ENCODE results near the gene RPN2. TPM values are rescaled to one million over a fixed set of nuclear protein-coding genes. Genes with fewer than 3 reads are reported as not detected.
A peak's percentile ranks its signal among the peaks of the same experiment; 100 is the strongest.

RPN2 gene
- total and polyA plus RNA-seq, 4 donors, result 88.9 to 286 (median 189) TPM

DNA sequence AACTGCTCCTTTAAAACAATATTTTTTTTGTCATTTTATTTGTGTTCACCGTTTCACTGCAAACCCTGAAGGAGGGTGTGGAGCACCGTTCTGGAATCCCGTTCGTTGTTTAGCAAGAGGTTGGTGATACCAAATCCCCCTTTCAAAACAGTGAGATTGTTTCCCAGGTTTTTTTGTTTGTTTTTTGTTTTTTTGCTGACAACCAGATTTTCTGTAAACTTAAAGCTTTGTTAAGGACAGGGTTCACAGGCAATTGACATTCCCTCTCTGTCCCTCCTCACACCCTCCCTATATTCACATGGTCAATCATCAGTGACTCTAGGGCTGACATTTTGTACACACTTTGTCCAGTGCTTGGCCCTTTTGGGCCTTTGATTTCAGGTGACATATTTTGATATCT lies 21.2 kb downstream of the RPN2 start:
- 90 to 94% methylated on average over 4 of the region's 4 CpGs for WGBS, 2 donors
- TF ChIP-seq, protein P1, sequence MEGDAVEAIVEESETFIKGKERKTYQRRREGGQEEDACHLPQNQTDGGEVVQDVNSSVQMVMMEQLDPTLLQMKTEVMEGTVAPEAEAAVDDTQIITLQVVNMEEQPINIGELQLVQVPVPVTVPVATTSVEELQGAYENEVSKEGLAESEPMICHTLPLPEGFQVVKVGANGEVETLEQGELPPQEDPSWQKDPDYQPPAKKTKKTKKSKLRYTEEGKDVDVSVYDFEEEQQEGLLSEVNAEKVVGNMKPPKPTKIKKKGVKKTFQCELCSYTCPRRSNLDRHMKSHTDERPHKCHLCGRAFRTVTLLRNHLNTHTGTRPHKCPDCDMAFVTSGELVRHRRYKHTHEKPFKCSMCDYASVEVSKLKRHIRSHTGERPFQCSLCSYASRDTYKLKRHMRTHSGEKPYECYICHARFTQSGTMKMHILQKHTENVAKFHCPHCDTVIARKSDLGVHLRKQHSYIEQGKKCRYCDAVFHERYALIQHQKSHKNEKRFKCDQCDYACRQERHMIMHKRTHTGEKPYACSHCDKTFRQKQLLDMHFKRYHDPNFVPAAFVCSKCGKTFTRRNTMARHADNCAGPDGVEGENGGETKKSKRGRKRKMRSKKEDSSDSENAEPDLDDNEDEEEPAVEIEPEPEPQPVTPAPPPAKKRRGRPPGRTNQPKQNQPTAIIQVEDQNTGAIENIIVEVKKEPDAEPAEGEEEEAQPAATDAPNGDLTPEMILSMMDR (IDR thresholded peaks at IDR 0.05; ENCODE audit: control extremely low read depth, extremely low read depth), result no peak

DNA sequence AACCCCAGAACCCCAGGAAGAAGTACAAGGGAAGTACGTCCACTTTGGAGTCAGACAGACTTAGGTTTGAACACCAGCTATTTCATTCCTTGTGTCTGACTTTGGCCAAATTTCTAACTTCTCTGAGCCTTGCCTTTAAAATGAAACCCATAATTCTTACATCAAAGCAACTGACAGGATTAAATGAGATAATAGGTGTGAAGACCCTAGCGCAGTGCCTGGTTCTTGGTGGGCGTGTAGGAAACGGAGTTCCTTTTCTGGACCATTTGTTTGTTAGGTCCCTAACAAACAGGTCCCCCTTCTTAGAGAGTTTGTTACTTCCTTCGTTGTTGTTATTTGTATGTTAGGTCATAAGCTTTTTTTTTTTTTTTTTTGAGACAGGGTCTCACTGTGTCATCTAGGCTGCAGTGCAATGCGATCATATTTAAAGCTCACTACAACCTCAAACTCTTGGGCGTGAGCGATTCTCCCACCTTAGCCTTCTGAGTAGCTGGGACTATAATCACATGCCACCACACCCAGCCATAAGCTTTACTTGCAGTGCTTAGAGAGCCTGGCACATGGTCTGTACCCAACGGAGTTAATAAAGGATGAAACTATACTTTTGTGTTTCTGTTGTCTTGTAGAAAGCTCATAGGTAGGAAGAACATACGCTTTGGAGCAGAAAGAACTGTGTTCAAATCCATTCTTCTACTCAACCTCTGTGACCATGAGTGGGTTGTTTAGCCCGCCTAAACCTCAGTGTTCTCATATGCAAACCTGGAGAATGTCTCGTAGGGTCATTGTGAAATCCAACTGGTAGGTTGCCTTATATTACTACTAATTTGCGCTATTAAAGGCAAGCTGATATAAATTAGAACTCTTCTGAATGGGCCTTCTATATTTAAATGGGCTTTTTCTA lies 22.0 kb downstream of the RPN2 start:
- DNase-seq (no peak), ATAC-seq (ENCODE audit: insufficient read depth, low FRiP score) (no peak)
- no peaks in the 10 kb centered on the region for H3K9me3 ChIP-seq (ENCODE audit: control insufficient read depth in 4 of 4, insufficient read depth in 3 of 4, low read length in 3 of 4)
- H3K27ac ChIP-seq (ENCODE audit: low read depth in 1 of 2, low read length in 1 of 2), result peak overlapping the region in 1 of 2 donors; percentile 27
- no peak overlapping the region for H3K4me3 ChIP-seq
- peaks cover 19 to 44% (median 34%) of the 10 kb centered on the region in 4 donors for H3K36me3 ChIP-seq (ENCODE audit: control insufficient read depth in 4 of 4, insufficient read depth in 4 of 4, low read length in 4 of 4)
- no peak overlapping the region for H3K9ac ChIP-seq (ENCODE audit: insufficient read depth in 1 of 2, low read length in 2 of 2)
- 92 to 95% methylated on average over 13 of the region's 13 CpGs for WGBS, 2 donors
- TF ChIP-seq, protein P1 (IDR thresholded peaks at IDR 0.05; ENCODE audit: control extremely low read depth, extremely low read depth), result no peak
- no peaks in the 10 kb centered on the region for H3K27me3 ChIP-seq (ENCODE audit: control insufficient read depth in 3 of 3, insufficient read depth in 3 of 3, low read length in 2 of 3)
- H3K4me1 ChIP-seq (ENCODE audit: control insufficient read depth in 5 of 5, insufficient read depth in 5 of 5, low read length in 5 of 5), result no peaks in the 10 kb centered on the region

More for the DNA sequence above, 21.2 kb downstream of the RPN2 start:
- no peaks in the 10 kb centered on the region for H3K27me3 ChIP-seq (ENCODE audit: control insufficient read depth in 3 of 3, insufficient read depth in 3 of 3, low read length in 2 of 3)
- no peak overlapping the region for H3K27ac ChIP-seq (ENCODE audit: low read depth in 1 of 2, low read length in 1 of 2)
- H3K36me3 ChIP-seq (ENCODE audit: control insufficient read depth in 4 of 4, insufficient read depth in 4 of 4, low read length in 4 of 4), result peaks cover 19 to 44% (median 34%) of the 10 kb centered on the region in 4 donors
- H3K9me3 ChIP-seq (ENCODE audit: control insufficient read depth in 4 of 4, insufficient read depth in 3 of 4, low read length in 3 of 4), result no peaks in the 10 kb centered on the region
- H3K4me3 ChIP-seq, result no peak overlapping the region
- DNase-seq (no peak), ATAC-seq (ENCODE audit: insufficient read depth, low FRiP score) (no peak)
- no peak overlapping the region for H3K9ac ChIP-seq (ENCODE audit: insufficient read depth in 1 of 2, low read length in 2 of 2)
- H3K4me1 ChIP-seq (ENCODE audit: control insufficient read depth in 5 of 5, insufficient read depth in 5 of 5, low read length in 5 of 5), result no peaks in the 10 kb centered on the region

DNA sequence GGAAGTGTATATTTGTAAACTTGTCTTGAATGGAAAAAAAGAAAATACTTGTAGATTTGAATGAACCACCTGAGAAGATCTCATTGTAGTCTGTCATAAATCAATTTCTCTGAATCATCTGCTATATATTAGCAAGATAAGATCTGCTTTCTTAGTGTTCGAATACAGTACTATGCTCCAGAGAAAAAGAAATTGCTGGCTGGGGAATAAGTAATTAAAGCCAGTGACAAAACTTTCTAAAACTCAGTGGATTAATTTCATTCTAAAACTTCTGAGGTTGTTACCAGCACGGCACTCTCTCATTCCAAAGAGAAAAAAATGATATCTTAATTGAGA lies 22.7 kb downstream of the RPN2 start:
- no peak overlapping the region for H3K27ac ChIP-seq (ENCODE audit: low read depth in 1 of 2, low read length in 1 of 2)
- H3K36me3 ChIP-seq (ENCODE audit: control insufficient read depth in 4 of 4, insufficient read depth in 4 of 4, low read length in 4 of 4), result peaks cover 19 to 44% (median 34%) of the 10 kb centered on the region in 4 donors

More for the DNA sequence above, 22.7 kb downstream of the RPN2 start:
- Histone ChIP-seq H3K9me3 (ENCODE audit: control insufficient read depth in 4 of 4, insufficient read depth in 3 of 4, low read length in 3 of 4) (no peaks in the 10 kb centered on the region), H3K27me3 (ENCODE audit: control insufficient read depth in 3 of 3, insufficient read depth in 3 of 3, low read length in 2 of 3) (no peaks in the 10 kb centered on the region), H3K4me1 (ENCODE audit: control insufficient read depth in 5 of 5, insufficient read depth in 5 of 5, low read length in 5 of 5) (no peaks in the 10 kb centered on the region), H3K4me3 (no peak overlapping the region), H3K9ac (ENCODE audit: insufficient read depth in 1 of 2, low read length in 2 of 2) (no peak overlapping the region)
- 77 to 92% methylated on average over 2 of the region's 2 CpGs for WGBS, 2 donors
- DNase-seq (no peak), ATAC-seq (ENCODE audit: insufficient read depth, low FRiP score) (no peak)
- TF ChIP-seq, protein P1 (IDR thresholded peaks at IDR 0.05; ENCODE audit: control extremely low read depth, extremely low read depth), result no peak
